HT-29 (cell line): ENCODE results near the gene EFCAB8. TPM values are rescaled to one million over a fixed set of nuclear protein-coding genes. Genes with fewer than 3 reads are reported as not detected.

Experiments used
- DNase-seq: peaks from one replicate; pipeline ENCODE4 v3.0.0-alpha.2; 2015; ENCODE audit warnings: low spot score
- total RNA-seq: library from RNA; depleted of rRNA; stranded (reverse); fragments of >200 nt; shearing (Covaris generic); gene quantifications from 2 replicates; pipeline ENCODE4 v1.2.3, GENCODE V29; 2014; rRNA removed

The EFCAB8 gene
- 0.10 and 0.86 TPM in 2 replicates for total RNA-seq

- no peak for DNase-seq
Measured at GRCh38 chr20:32858701-32859372, at the start of gene EFCAB8. EFCAB8 (plus strand) TSS chr20:32858923; CDS start chr20:32863793, 4,870 bp downstream.

GRCh38 chr20:32809907-32810306, 48.8 kb upstream of the EFCAB8 start:
- DNase-seq, result no peak

- DNase-seq, result no peak
Measured at GRCh38 chr20:32810941-32811340, 47.8 kb upstream of the EFCAB8 start.

- DNase-seq, result no peak
Measured at GRCh38 chr20:32811886-32812285, 46.8 kb upstream of the EFCAB8 start.

GRCh38 chr20:32819992-32820697, 38.6 kb upstream of the EFCAB8 start:
- DNase-seq, result peak; percentile 68

- DNase-seq, result no peak
Measured at GRCh38 chr20:32820698-32821377, 37.9 kb upstream of the EFCAB8 start.

- DNase-seq, result no peak
Measured at GRCh38 chr20:32822225-32822624, 36.5 kb upstream of the EFCAB8 start.

- no peak for DNase-seq
Measured at GRCh38 chr20:32823078-32823477, 35.6 kb upstream of the EFCAB8 start.

- DNase-seq, result no peak
Measured at GRCh38 chr20:32823737-32824588, 34.8 kb upstream of the EFCAB8 start.

- DNase-seq, result no peak
Measured at GRCh38 chr20:32828029-32828680, 30.6 kb upstream of the EFCAB8 start.

- no peak for DNase-seq
Measured at GRCh38 chr20:32829311-32830005, 29.3 kb upstream of the EFCAB8 start.

GRCh38 chr20:32830437-32830836, 28.3 kb upstream of the EFCAB8 start:
- DNase-seq, result no peak

GRCh38 chr20:32831982-32832381, 26.7 kb upstream of the EFCAB8 start:
- DNase-seq, result no peak

GRCh38 chr20:32832664-32833063, 26.1 kb upstream of the EFCAB8 start:
- no peak for DNase-seq

GRCh38 chr20:32834972-32835371, 23.8 kb upstream of the EFCAB8 start:
- DNase-seq, result no peak

- no peak for DNase-seq
Measured at GRCh38 chr20:32837157-32837556, 21.6 kb upstream of the EFCAB8 start.

GRCh38 chr20:32839227-32839981, 19.3 kb upstream of the EFCAB8 start:
- no peak for DNase-seq

GRCh38 chr20:32839982-32840285, 18.8 kb upstream of the EFCAB8 start:
- DNase-seq, result no peak

GRCh38 chr20:32841174-32841573, 17.5 kb upstream of the EFCAB8 start:
- no peak for DNase-seq

GRCh38 chr20:32841632-32842031, 17.1 kb upstream of the EFCAB8 start:
- DNase-seq, result no peak
